PC-9 (cell line): ENCODE data around the gene CYP17A1. TPM values are rescaled to one million over a fixed set of nuclear protein-coding genes. Genes with fewer than 3 reads are reported as not detected.

Experiments used
- BruUV-seq: library from RNA; stranded (reverse); fragments of 400-500 nt; replicated peaks from 2 replicates; lab custom pipeline; 2021; lab: Mats Ljungman, UMichigan
- CTCF ChIA-PET: fragments of 300-600 bp; sonication (Branson Sonifier 250); formaldehyde crosslinking; loops from one replicate; lab custom pipeline; 2022; ENCODE audit warnings: antibody characterized with exemption; lab: Charles Lee
- POLR2A ChIA-PET: fragments of 300-600 bp; sonication (Branson Sonifier 250); formaldehyde crosslinking; loops from one replicate; lab custom pipeline; 2022; ENCODE audit warnings: antibody characterized with exemption; ENCODE audit not compliant: unreplicated experiment; lab: Charles Lee
- DNase-seq, 2 experiments: peaks; one replicate each; pipeline versions ENCODE4 v3.0.0 to v3.0.0-alpha.2; 2015 to 2022; ENCODE audit warnings: mixed read lengths in 1 of 2
- H2AFZ ChIP-seq: fragments of 200-600 bp; sonication (generic); 2 replicates; pipeline ENCODE4 v1.8.1; 2017; ENCODE audit warnings: antibody characterized with exemption
- H3F3A ChIP-seq: fragments of 200-600 bp; sonication (generic); 2 replicates; pipeline ENCODE4 v1.8.1; 2017; ENCODE audit warnings: antibody characterized with exemption, mild to moderate bottlenecking, low read depth; ENCODE audit not compliant: insufficient read depth
- H3K27ac ChIP-seq: fragments of 200-600 bp; sonication (generic); 2 replicates; pipeline ENCODE4 v1.6.1; 2016; ENCODE audit warnings: mixed run types
- H3K27me3 ChIP-seq: fragments of 200-600 bp; sonication (generic); 2 replicates; pipeline ENCODE4 v1.6.1; 2016; ENCODE audit warnings: low read depth, mixed run types; ENCODE audit not compliant: insufficient read depth
- H3K36me3 ChIP-seq: fragments of 200-600 bp; sonication (generic); 2 replicates; pipeline ENCODE4 v1.6.1; 2016; ENCODE audit warnings: low read depth, mixed run types
- H3K4me1 ChIP-seq: fragments of 200-600 bp; sonication (generic); replicated peaks from 2 replicates; pipeline ENCODE4 v1.6.1; 2016; ENCODE audit warnings: mixed run types; ENCODE audit not compliant: insufficient read depth
- H3K4me2 ChIP-seq: fragments of 200-600 bp; sonication (generic); 2 replicates; pipeline ENCODE4 v1.6.1; 2017; ENCODE audit warnings: mixed run types
- H3K4me3 ChIP-seq: fragments of 200-600 bp; sonication (generic); 2 replicates; pipeline ENCODE4 v1.6.1; 2016; ENCODE audit warnings: mixed run types
- H3K79me2 ChIP-seq: fragments of 200-600 bp; sonication (generic); 2 replicates; pipeline ENCODE4 v1.6.1; 2017; ENCODE audit warnings: low read depth, mixed run types
- H3K9me2 ChIP-seq: fragments of 200-600 bp; sonication (generic); 2 replicates; pipeline ENCODE4 v1.8.1; 2017; ENCODE audit warnings: mild to moderate bottlenecking; ENCODE audit not compliant: insufficient read depth
- H3K9me3 ChIP-seq: fragments of 200-600 bp; sonication (generic); 2 replicates; pipeline ENCODE4 v1.8.1; 2016; ENCODE audit warnings: low read depth; ENCODE audit not compliant: insufficient read depth
- H4K20me1 ChIP-seq: fragments of 200-600 bp; sonication (generic); 2 replicates; pipeline ENCODE4 v1.8.1; 2017; ENCODE audit not compliant: insufficient read depth
- CTCF ChIP-seq: fragments of 200-600 bp; sonication (generic); conservative IDR thresholded peaks from 2 replicates; pipeline ENCODE4 v1.6.1; 2017; ENCODE audit warnings: mixed run types, antibody characterized with exemption, mild to moderate bottlenecking, moderate library complexity
- EZH2 ChIP-seq: fragments of 200-600 bp; sonication (generic); IDR thresholded peaks from 2 replicates; pipeline ENCODE4 v1.8.0; 2017; ENCODE audit warnings: antibody characterized with exemption, low read depth
- intact Hi-C: fragments of 100-400 bp; cut with micrococcal nuclease; formaldehyde crosslinking; loops from one replicate; pipeline ENCODE4 v1.10.0; 2022; ENCODE audit not compliant: unreplicated experiment
- total RNA-seq: library from RNA; stranded (reverse); gene quantifications from 2 replicates; pipeline ENCODE4 v1.2.3, GENCODE V29; 2021

CYP17A1 gene
- total RNA-seq, 1 experiment from 2014 or later, result not detected

GRCh38 chr10:102834143-102834542, 3.1 kb downstream of the CYP17A1 start:
- no peaks in the 10 kb centered on the region for H3K36me3 ChIP-seq
- no peak for DNase-seq
- H2AFZ ChIP-seq, result no peak overlapping the region
- CTCF ChIA-PET, result interaction anchor here (0.7 kb wide), 1 partner anchor 759 kb away, joined by 4 read pairs; no protein-coding TSS in a partner anchor
- intact Hi-C loops, result loop anchor here (2.0 to 10.0 kb wide), 3 partner anchors 67 to 235 kb away; no protein-coding TSS in a partner anchor
- H3F3A ChIP-seq, result no peaks in the 10 kb centered on the region
- H3K9me3 ChIP-seq, result no peaks in the 10 kb centered on the region
- H3K9me2 ChIP-seq, result no peaks in the 10 kb centered on the region
- H3K79me2 ChIP-seq, result no peaks in the 10 kb centered on the region
- no peaks in the 10 kb centered on the region for H4K20me1 ChIP-seq
- BruUV-seq, result no TSS peak
- H3K27ac ChIP-seq, result no peak overlapping the region
- TF ChIP-seq EZH2 (no peak), CTCF (no peak)
- POLR2A ChIA-PET, result no interaction called here
- no peaks in the 10 kb centered on the region for H3K27me3 ChIP-seq
- H3K4me2 ChIP-seq, result no peak overlapping the region
- H3K4me3 ChIP-seq, result no peak overlapping the region
- H3K4me1 ChIP-seq, result no peaks in the 10 kb centered on the region

- Histone ChIP-seq H3K9me2 (no peaks in the 10 kb centered on the region), H3K27me3 (no peaks in the 10 kb centered on the region), H3K79me2 (no peaks in the 10 kb centered on the region), H2AFZ (no peak overlapping the region), H3K9me3 (no peaks in the 10 kb centered on the region), H3K4me2 (no peak overlapping the region), H3K36me3 (no peaks in the 10 kb centered on the region), H3K4me3 (no peak overlapping the region), H3K4me1 (no peaks in the 10 kb centered on the region), H3F3A (no peaks in the 10 kb centered on the region), H3K27ac (no peak overlapping the region), H4K20me1 (no peaks in the 10 kb centered on the region)
- intact Hi-C loops, result loop anchor here (10.0 kb wide), 1 partner anchor 108 kb away; no protein-coding TSS in a partner anchor
- ChIA-PET CTCF (no interaction called here), POLR2A (no interaction called here)
- BruUV-seq, result no TSS peak
- DNase-seq, result no peak
- no peak for TF ChIP-seq CTCF
- TF ChIP-seq EZH2, result no peak
Measured at GRCh38 chr10:102832987-102833386, 4.2 kb downstream of the CYP17A1 start.

- ChIA-PET CTCF (no interaction called here), POLR2A (no interaction called here)
- H3K9me2 ChIP-seq, result no peaks in the 10 kb centered on the region
- no peaks in the 10 kb centered on the region for H3F3A ChIP-seq
- H3K27ac ChIP-seq, result no peak overlapping the region
- no TSS peak for BruUV-seq
- H3K79me2 ChIP-seq, result no peaks in the 10 kb centered on the region
- H3K27me3 ChIP-seq, result no peaks in the 10 kb centered on the region
- intact Hi-C loops, result loop anchor here (10.0 kb wide), 1 partner anchor 107 kb away; no protein-coding TSS in a partner anchor
- H3K4me1 ChIP-seq, result no peaks in the 10 kb centered on the region
- no peak overlapping the region for H3K4me2 ChIP-seq
- H3K4me3 ChIP-seq, result no peak overlapping the region
- no peaks in the 10 kb centered on the region for H3K9me3 ChIP-seq
- no peaks in the 10 kb centered on the region for H4K20me1 ChIP-seq
- H3K36me3 ChIP-seq, result no peaks in the 10 kb centered on the region
- no peak for DNase-seq
- no peak for TF ChIP-seq CTCF
- no peak overlapping the region for H2AFZ ChIP-seq
Measured at GRCh38 chr10:102832248-102832647, 5.0 kb downstream of the CYP17A1 start.
